GM19025 (cell line): ENCODE measurements around the gene RAB3IL1.

Source experiments
- ATAC-seq: cut with Tn5 transposase; IDR thresholded peaks from one replicate; pipeline ENCODE4 v1.9.1; 2021; ENCODE audit warnings: mild to moderate bottlenecking, low read depth, moderate library complexity; ENCODE audit not compliant: unreplicated experiment

Gene RAB3IL1

DNA sequence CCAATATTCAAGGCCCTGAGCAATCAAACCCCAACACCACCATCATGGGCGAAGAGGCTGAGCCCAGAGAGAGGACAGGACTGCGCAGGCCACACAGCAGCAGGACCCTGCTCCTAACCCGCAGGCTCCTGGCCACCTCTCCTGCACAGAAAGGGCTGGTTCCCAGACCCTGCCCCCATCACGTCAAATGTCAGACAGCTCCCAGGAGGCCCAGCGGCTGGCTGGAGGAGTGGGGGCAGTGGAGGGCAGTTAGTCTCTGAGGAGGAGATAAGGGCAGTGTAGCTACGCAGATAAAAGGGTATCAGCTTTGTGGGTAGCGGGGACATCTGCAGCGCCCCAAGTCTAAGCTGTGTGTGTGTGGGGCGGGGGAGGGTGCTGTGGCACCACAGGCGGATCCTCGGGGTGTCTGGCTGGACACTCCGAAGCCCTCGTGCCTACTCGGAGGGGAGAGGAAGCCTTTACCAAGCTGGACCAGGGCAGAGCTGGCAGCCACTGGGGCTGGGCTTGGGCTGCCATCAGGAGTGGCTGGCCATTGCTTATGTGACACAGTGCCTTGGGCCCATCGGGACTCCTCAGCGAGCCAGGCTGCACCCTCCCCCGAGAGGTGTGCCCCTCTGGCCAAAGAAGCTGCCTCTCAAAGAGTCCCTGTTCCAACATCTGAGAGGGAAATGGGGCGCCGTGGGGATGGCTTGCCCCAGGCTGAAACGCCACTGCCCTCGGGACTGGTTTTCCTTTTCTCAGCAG, 47.5 kb downstream of the RAB3IL1 start:
- ATAC-seq: no peak

GRCh38 chr11:61869429-61869707, 48.0 kb downstream of the RAB3IL1 start:
- no peak for ATAC-seq

GRCh38 chr11:61868571-61869428, 48.6 kb downstream of the RAB3IL1 start:
- ATAC-seq: no peak

- ATAC-seq: no peak
Measured at GRCh38 chr11:61866958-61867343, 50.4 kb downstream of the RAB3IL1 start.

- no peak for ATAC-seq
Measured at GRCh38 chr11:61866231-61866957, 51.0 kb downstream of the RAB3IL1 start.

- no peak for ATAC-seq
Measured at GRCh38 chr11:61864814-61865775, 52.3 kb downstream of the RAB3IL1 start.

DNA sequence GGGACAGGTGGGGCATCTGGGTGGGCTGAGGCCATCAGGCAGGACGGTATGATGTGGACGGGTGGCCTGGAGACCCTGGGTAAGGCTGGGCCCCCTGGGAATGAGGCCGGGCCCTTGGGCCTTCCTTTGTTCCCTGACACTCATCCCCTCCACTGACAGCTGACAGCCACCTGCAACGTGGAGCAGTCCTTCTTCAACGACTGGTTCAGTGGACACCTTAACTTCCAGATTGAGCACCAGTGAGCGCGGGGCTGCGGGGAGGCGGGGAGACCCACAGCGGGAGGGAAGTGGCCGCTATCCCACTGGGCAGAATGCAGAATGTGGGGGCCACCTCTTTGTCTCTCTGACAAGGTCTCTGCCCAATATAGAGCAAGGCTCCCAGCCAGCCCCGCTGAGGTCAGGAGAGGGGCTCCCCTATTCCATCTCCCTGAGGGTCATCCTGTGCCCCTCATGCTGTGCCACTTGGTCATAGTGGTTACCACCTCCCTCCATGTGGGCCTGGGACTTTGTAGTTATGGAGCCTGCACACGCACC, 53.8 kb downstream of the RAB3IL1 start:
- ATAC-seq: no peak

DNA sequence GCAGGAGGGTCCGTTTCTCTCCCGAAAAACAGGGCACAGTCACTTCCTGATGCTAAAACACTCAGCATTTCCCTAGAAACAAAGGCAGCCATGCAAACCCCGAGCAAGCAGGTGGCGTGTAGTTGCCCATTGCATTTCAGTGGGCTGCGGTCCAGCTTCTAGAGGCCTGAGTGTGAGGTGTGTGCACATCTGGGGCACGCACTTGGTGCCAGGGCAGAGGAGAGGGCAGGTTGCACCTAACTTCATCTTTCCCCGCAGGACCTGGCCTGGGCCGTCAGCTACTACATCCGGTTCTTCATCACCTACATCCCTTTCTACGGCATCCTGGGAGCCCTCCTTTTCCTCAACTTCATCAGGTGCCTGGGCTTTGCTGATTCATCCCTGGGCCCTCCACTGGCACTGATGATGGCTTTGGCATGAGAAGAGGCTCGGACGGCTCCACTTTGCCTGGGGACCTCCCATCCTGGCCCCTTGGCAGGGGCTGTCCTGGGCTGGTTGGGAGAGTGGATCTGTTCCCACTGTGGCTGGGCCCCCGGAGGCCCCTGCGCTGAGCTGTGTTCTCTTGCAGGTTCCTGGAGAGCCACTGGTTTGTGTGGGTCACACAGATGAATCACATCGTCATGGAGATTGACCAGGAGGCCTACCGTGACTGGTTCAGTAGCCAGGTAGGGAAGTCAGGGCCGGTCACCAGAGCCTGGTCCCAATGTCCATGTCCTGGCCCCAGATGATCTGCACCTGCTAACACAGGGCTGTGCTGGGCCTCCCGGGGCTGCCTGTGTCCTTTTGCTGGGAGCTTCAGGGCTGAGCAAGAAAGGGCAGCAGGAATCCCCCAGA, 54.4 kb downstream of the RAB3IL1 start:
- no peak for ATAC-seq

DNA sequence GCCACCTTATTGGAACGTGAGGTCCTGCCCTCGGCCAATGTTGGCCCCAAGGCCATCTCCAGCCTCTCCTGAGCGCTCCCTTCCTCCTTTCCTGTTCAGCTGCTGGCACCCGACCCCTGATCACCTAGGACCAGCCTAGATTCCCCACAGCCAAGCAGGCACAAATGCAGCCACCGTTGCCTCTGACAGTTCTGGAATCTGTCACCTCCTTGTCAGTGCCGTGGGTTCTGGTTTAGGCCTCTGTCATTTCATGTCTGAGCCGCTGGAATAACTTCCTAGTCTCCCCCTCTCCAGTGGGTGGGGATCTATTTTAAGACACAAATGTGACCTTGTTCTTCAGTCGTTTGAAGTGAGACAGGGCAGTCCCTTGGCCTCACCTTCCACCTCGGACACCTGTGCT, 55.7 kb downstream of the RAB3IL1 start:
- ATAC-seq: no peak

GRCh38 chr11:61860054-61860903, 57.1 kb downstream of the RAB3IL1 start:
- no peak for ATAC-seq

DNA sequence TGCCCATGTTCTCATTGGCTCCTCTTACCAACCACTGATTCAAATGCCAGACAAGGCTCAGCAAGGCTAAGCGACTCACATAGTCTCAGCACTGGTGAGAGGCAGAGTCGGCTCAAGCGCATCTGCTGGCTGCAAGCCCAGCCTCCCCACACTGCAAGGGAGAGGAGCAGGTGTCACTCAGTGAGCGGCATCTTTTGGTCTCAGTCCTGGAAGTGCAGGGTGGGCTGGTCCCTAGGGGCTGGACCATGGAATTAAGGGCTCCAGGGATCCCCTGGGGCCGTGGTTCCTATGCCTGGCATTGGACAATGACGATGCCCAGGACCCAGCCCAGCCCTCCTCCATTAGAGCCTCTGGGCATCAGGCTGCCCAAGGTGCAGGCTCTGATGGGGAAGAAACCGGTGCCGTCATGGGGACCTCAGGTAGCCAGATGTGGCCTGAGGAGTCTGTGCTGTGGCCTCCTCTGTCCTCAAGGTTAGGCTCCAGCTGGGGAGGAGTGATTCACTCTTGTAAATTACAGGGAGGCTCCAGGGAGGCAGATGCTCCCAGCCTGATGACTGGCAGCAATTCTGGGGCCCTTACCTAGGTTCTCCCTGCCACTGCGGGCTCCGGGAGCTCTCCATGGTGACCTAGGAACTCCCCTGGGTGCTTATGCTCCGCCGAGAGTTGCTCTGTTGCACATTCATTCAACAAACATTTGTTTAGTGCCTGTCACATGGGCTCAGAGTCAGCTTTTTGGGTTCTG, 61.3 kb downstream of the RAB3IL1 start:
- ATAC-seq: no peak

DNA sequence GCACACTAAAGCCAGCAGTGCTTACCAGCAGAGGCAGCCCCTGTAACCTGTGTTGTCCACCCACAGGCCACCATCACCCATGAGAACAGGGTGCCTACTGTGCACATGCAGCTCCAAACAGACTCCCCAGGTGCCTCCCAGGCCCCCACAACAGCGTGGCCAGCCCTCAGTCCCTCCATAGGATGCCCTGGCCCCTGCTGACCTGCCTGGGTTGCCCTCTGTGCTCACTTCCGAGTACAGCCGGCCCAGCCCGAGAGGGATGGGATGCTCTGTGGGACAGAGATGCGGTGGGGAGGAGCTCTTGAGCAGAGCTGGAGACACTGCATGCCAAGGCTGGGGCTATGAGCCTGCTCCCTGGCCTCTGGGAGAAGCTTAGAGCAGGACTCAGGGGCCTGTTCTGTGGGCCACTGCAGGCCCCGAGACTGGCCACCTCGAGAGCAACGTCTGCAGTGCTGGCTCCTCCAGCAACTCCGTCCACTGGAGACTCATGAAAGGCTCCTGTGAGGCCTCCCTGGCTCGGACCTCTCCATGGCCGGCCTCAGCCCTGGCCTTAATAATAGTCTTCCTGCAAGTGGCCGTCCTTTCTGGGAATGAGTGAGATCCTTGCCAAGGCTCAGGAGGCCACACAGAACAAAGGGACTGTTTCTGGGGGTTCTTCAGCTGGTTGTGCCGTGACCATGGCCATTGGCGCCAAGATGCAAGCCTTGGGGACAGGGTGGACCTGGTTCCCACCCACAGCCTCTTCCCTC, 62.2 kb downstream of the RAB3IL1 start:
- no peak for ATAC-seq

DNA sequence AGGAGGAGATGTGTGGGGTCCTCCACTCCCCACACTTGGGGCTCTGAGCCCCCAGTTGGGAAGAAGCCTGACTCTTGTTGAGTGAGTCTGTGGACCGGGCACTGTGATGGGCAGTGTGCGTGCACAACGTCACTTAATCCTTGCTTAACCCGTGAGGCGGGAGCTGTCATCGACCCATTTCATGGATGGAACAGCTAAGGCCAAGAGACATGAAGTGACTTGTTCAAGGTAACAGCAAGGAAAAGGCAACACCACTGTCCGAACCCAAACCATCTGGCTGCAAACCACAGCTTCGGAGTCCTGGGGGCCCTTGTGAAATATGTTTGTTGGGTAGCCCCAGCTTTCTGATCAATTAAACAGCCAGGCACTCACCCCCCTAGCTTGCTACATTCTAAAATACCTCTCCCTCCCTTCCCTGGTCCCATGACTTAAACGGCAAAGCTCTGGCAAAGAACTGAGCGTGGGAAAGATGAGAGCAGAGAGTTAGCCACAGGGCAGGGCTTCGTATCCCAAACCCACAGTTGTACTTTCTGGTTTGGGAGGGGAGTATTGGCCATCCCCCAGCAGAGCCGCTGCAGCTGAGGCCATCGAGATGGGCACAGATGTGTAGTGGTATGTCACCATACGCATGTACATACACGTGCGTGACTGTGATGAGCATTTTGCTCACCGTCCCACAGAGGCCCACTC, 63.0 kb downstream of the RAB3IL1 start:
- ATAC-seq: no peak

DNA sequence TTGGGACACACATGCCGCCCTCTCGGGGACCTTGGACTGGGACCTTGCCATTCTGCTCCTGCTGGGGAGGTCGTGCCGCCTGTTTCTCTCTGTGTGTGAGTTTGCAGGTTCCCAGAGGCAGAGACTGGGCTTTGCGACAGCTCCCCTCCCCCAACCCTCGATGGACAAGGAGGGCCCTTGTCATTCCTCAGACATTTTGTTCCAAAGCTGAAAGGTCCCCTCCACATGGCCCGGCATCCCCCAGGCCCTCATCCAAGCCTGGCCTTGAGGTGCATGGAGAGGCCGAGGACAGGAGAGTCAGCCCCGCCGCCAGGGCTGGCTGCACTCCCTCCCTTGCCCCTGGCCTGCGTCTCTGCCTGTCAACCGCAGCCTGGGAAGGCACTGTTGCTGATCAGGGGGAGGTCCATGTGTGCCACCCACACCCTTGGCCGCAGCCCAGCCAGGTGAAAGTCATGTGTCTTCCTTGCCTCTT, 63.6 kb downstream of the RAB3IL1 start:
- no peak for ATAC-seq

- no peak for ATAC-seq
Measured at GRCh38 chr11:61851900-61852295, 65.5 kb downstream of the RAB3IL1 start.
